ENCODE measurements around the gene PAK6. TPM values are rescaled to one million over a fixed set of nuclear protein-coding genes. Genes with fewer than 3 reads are reported as not detected.
A peak's percentile ranks its signal among the peaks of the same experiment; 100 is the strongest.

Gene PAK6
- total RNA-seq, 1 donor from 2014 or later, result 19.9 TPM

GRCh38 chr15:40248006-40248783, 9.3 kb downstream of the PAK6 start:
- no peak overlapping the region for H3K27ac ChIP-seq
- no peak for DNase-seq (ENCODE audit: extremely low spot score in 2 of 2)
- TF ChIP-seq POLR2A (IDR thresholded peaks at IDR 0.05), result no peak
- TF ChIP-seq POLR2AphosphoS5 (IDR thresholded peaks at IDR 0.05; ENCODE audit: insufficient read depth in 1 of 2, low read depth in 1 of 2), result no peak
- no peak for TF ChIP-seq CTCF (IDR thresholded peaks at IDR 0.05)
- H3K4me1 ChIP-seq, result peaks cover 52% of the 10 kb centered on the region
- H3K4me3 ChIP-seq, result no peak overlapping the region
- H3K36me3 ChIP-seq, result no peaks in the 10 kb centered on the region
- no peaks in the 10 kb centered on the region for H3K27me3 ChIP-seq
- H3K9me3 ChIP-seq, result no peaks in the 10 kb centered on the region
- intact Hi-C loops (cut with DNase I), result no loop called here

- Histone ChIP-seq H3K36me3 (no peaks in the 10 kb centered on the region), H3K27ac (peak overlapping the region; percentile 40), H3K4me3 (no peak overlapping the region), H3K27me3 (no peaks in the 10 kb centered on the region), H3K4me1 (peaks cover 59% of the 10 kb centered on the region), H3K9me3 (no peaks in the 10 kb centered on the region)
- no peak for DNase-seq (ENCODE audit: extremely low spot score in 2 of 2)
- TF ChIP-seq CTCF (IDR thresholded peaks at IDR 0.05), result no peak
- TF ChIP-seq POLR2A (IDR thresholded peaks at IDR 0.05), result no peak
- peak in 1 of 2 donors; percentile 18 for TF ChIP-seq POLR2AphosphoS5 (IDR thresholded peaks at IDR 0.05; ENCODE audit: insufficient read depth in 1 of 2, low read depth in 1 of 2)
- intact Hi-C loops (cut with DNase I), result no loop called here
These were observed 10.8 kb downstream of the PAK6 start for GRCh38 chr15:40249477-40250303.

GRCh38 chr15:40250304-40250656, 11.4 kb downstream of the PAK6 start:
- Histone ChIP-seq H3K27me3 (no peaks in the 10 kb centered on the region), H3K36me3 (no peaks in the 10 kb centered on the region), H3K27ac (peak overlapping the region; percentile 40), H3K4me3 (no peak overlapping the region), H3K4me1 (peaks cover 59% of the 10 kb centered on the region), H3K9me3 (no peaks in the 10 kb centered on the region)
- no peak for DNase-seq (ENCODE audit: extremely low spot score in 2 of 2)
- TF ChIP-seq CTCF (IDR thresholded peaks at IDR 0.05), result no peak
- TF ChIP-seq POLR2A (IDR thresholded peaks at IDR 0.05), result no peak
- no peak for TF ChIP-seq POLR2AphosphoS5 (IDR thresholded peaks at IDR 0.05; ENCODE audit: insufficient read depth in 1 of 2, low read depth in 1 of 2)
- intact Hi-C loops (cut with DNase I), result no loop called here

GRCh38 chr15:40250771-40251483, 12.1 kb downstream of the PAK6 start:
- no peaks in the 10 kb centered on the region for H3K9me3 ChIP-seq
- DNase-seq (ENCODE audit: extremely low spot score in 2 of 2), result no peak
- TF ChIP-seq POLR2AphosphoS5 (IDR thresholded peaks at IDR 0.05; ENCODE audit: insufficient read depth in 1 of 2, low read depth in 1 of 2), result no peak
- TF ChIP-seq POLR2A (IDR thresholded peaks at IDR 0.05), result no peak
- TF ChIP-seq CTCF (IDR thresholded peaks at IDR 0.05), result no peak
- H3K4me3 ChIP-seq, result no peak overlapping the region
- no peak overlapping the region for H3K27ac ChIP-seq
- intact Hi-C loops (cut with DNase I), result no loop called here
- no peaks in the 10 kb centered on the region for H3K27me3 ChIP-seq
- peaks cover 54% of the 10 kb centered on the region for H3K4me1 ChIP-seq
- H3K36me3 ChIP-seq, result no peaks in the 10 kb centered on the region

Data from vagina (tissue), 2 donors.